Measurements from ENCODE around the gene MYOF. TPM values are rescaled to one million over a fixed set of nuclear protein-coding genes. Genes with fewer than 3 reads are reported as not detected.

Gene MYOF
- total and polyA plus RNA-seq, 8 donors = 5.0 to 111 (median 36.0) TPM

DNA sequence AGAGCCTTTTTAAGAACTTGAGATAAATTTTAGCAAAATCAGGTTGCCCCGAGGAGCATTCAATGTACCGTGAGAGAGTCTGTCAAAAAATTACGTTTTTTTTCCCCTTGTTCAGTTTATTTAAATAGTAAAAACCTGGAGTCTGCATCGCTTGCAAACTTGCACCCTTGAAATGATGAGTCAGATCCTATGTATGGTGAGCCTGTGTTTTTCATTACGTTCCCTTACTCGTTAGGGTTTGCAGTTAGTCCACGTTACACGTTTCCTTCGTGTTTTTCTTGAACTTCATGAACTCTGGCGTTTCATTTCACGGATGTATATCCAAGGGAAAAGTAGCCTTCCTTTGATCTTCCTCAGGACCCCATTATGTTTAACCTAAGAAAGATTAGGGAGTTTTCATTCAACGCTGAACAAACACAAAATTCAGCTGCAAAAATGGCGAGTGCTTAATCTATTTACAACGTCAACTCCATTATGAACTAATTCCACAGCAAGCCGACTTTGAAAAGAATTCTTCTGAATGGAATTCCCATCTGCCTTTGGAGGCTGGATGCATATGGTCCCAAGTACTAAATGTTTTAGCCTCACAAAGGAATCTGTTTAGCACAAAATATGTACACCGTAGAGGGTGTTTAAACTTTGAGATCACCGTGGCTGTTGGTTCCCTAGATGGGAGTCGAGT lies 182.4 kb downstream of the MYOF start:
- peak overlapping the region in 1 of 4 donors; percentile 26 for H3K4me3 ChIP-seq
- H3K4me1 ChIP-seq = peaks cover 0 to 14% (median 7%) of the 10 kb centered on the region in 4 donors
- no peak overlapping the region for H3K27ac ChIP-seq
- peaks cover 0 to 6% (median 2%) of the 10 kb centered on the region in 4 donors for H3K36me3 ChIP-seq
- no peaks in the 10 kb centered on the region for H3K9me3 ChIP-seq
- DNase-seq = peak in 1 of 2 donors; percentile 37
- TF ChIP-seq, protein P1, sequence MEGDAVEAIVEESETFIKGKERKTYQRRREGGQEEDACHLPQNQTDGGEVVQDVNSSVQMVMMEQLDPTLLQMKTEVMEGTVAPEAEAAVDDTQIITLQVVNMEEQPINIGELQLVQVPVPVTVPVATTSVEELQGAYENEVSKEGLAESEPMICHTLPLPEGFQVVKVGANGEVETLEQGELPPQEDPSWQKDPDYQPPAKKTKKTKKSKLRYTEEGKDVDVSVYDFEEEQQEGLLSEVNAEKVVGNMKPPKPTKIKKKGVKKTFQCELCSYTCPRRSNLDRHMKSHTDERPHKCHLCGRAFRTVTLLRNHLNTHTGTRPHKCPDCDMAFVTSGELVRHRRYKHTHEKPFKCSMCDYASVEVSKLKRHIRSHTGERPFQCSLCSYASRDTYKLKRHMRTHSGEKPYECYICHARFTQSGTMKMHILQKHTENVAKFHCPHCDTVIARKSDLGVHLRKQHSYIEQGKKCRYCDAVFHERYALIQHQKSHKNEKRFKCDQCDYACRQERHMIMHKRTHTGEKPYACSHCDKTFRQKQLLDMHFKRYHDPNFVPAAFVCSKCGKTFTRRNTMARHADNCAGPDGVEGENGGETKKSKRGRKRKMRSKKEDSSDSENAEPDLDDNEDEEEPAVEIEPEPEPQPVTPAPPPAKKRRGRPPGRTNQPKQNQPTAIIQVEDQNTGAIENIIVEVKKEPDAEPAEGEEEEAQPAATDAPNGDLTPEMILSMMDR (IDR thresholded peaks at IDR 0.05) = no peak
- no peak for TF ChIP-seq POLR2A (IDR thresholded peaks at IDR 0.05)
- TF ChIP-seq EP300 (IDR thresholded peaks at IDR 0.05) = no peak
- no peak for TF ChIP-seq POLR2AphosphoS5 (IDR thresholded peaks at IDR 0.05)
- 23 to 40% (median 26%) methylated on average over 18 of the region's 18 CpGs for WGBS, 5 donors
- no peaks in the 10 kb centered on the region for H3K27me3 ChIP-seq
- intact Hi-C loops (cut with DNase I; ENCODE audit: low total_unique reads) = loop anchor here (10.0 kb wide), 1 partner anchor 225 kb away; the partner anchor contains the start of gene CYP26A1

DNA sequence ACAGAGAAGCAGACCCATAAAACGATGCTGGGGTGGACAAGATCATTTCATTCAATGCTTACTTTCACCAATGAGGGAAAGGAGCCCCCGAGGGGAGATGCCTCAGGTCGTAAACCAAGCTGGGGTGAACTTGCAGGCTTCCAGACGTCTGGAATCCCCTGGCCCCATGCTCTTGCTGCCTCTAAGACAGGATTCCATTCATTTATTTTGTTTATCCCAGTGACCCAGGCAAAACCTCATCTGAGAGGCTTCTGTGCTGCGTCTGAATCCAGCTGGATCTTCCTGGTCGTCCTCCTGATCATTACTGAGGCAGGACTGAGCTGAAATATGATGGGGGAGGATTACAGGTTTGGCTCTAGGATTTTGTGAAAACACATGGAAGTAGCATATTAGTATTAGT lies 182.9 kb downstream of the MYOF start:
- H3K27ac ChIP-seq = no peak overlapping the region
- peaks cover 0 to 14% (median 7%) of the 10 kb centered on the region in 4 donors for H3K4me1 ChIP-seq
- TF ChIP-seq POLR2A (IDR thresholded peaks at IDR 0.05) (no peak), EP300 (IDR thresholded peaks at IDR 0.05) (no peak), POLR2AphosphoS5 (IDR thresholded peaks at IDR 0.05) (no peak)
- TF ChIP-seq, protein P1 (IDR thresholded peaks at IDR 0.05) = no peak
- peaks cover 0 to under 1% (median 0%) of the 10 kb centered on the region in 4 donors for H3K36me3 ChIP-seq
- no peaks in the 10 kb centered on the region for H3K27me3 ChIP-seq
- DNase-seq = peak in 1 of 2 donors; percentile 20
- no peak overlapping the region for H3K4me3 ChIP-seq
- no peaks in the 10 kb centered on the region for H3K9me3 ChIP-seq
- 66 to 78% (median 73%) methylated on average over 6 of the region's 6 CpGs for WGBS, 5 donors
- intact Hi-C loops (cut with DNase I; ENCODE audit: low total_unique reads) = loop anchor here (10.0 kb wide), 1 partner anchor 224 kb away; the partner anchor contains the start of gene CYP26A1

DNA sequence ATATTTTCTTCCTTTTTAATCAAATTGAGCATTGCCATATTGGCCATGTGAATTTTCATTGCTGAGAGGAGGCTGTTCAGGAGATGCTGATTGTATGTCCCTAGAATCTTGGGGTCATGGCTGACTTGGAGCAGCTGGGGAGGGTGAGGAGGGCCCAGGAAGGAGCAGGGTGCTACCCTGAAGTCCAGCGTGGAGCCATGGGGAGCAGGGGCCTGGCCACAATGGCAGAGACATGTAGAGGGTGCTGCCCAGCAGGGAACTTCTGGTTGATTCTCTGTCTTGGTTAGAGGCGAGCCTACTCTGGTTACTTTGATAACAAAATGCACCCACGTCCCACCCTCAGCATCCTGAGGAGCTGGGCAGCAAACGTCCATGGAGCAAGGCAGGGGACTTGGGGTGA lies 186.0 kb downstream of the MYOF start:
- DNase-seq = no peak
- Histone ChIP-seq H3K36me3 (no peaks in the 10 kb centered on the region), H3K4me3 (no peak overlapping the region), H3K27me3 (no peaks in the 10 kb centered on the region), H3K4me1 (peaks cover 0 to 14% (median 7%) of the 10 kb centered on the region in 4 donors), H3K27ac (no peak overlapping the region), H3K9me3 (no peaks in the 10 kb centered on the region)
- WGBS, 5 donors = 67 to 85% (median 79%) methylated on average over 3 to 4 of the region's 4 CpGs
- intact Hi-C loops (cut with DNase I; ENCODE audit: low total_unique reads) = loop anchor here (10.0 kb wide), 1 partner anchor 221 kb away; the partner anchor contains the start of gene CYP26A1
- TF ChIP-seq, protein P1 (IDR thresholded peaks at IDR 0.05) = no peak
- TF ChIP-seq EP300 (IDR thresholded peaks at IDR 0.05) (no peak), POLR2A (IDR thresholded peaks at IDR 0.05) (no peak), POLR2AphosphoS5 (IDR thresholded peaks at IDR 0.05) (no peak)

DNA sequence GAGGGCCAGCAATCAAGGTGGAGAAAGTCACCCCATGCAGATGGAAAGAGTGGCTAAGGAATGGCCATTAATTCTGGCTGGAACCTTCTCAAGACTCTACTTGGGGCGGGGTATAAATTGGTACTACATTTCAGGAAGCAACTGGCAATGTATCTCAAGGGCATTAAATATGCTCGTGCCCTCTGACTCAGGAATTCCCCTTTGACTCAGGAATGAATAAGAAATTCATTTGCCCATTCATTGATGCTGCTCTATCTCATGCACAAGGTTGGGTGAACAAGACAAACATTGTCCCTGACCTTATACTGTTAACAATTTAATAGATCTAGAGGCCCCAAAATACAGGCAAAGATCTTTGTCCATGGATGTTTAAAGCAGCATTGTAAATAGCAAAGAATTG lies 188.1 kb downstream of the MYOF start:
- H3K27me3 ChIP-seq = no peaks in the 10 kb centered on the region
- H3K27ac ChIP-seq = no peak overlapping the region
- H3K36me3 ChIP-seq = no peaks in the 10 kb centered on the region
- no peaks in the 10 kb centered on the region for H3K9me3 ChIP-seq
- TF ChIP-seq POLR2A (IDR thresholded peaks at IDR 0.05) (no peak), EP300 (IDR thresholded peaks at IDR 0.05) (no peak), POLR2AphosphoS5 (IDR thresholded peaks at IDR 0.05) (no peak)
- TF ChIP-seq, protein P1 (IDR thresholded peaks at IDR 0.05) = no peak
- DNase-seq = no peak
- H3K4me3 ChIP-seq = no peak overlapping the region
- intact Hi-C loops (cut with DNase I; ENCODE audit: low total_unique reads) = loop anchor here (10.0 kb wide), 1 partner anchor 219 kb away; the partner anchor contains the start of gene CYP26A1
- H3K4me1 ChIP-seq = no peaks in the 10 kb centered on the region
- WGBS, 5 donors = 49 to 72% (median 62%) methylated on average over 2 of the region's 2 CpGs

Measured in stomach (tissue), 9 donors.